Osteoblast (primary cell): Measurements from ENCODE around the gene ATL3. TPM values are rescaled to one million over a fixed set of nuclear protein-coding genes. Genes with fewer than 3 reads are reported as not detected.
"Not testable (repeated sequence)": the region's sequence is repeated elsewhere in the genome, so short reads cannot be mapped to it uniquely, and the experiment has no call there.

Experiments used
- DNase-seq: peaks from one replicate; pipeline ENCODE4 v3.0.0; 2011; ENCODE audit warnings: low spot score, mixed read lengths; ENCODE audit not compliant: insufficient read length; ENCODE audit errors: missing footprints
- H2AFZ ChIP-seq: 2 replicates; pipeline ENCODE4 v1.6.0; 2011; ENCODE audit warnings: mild to moderate bottlenecking, low read length
- H3K27ac ChIP-seq: 2 replicates; pipeline ENCODE4 v1.5.1; 2011; ENCODE audit warnings: mild to moderate bottlenecking, low read depth, low read length, moderate library complexity
- H3K27me3 ChIP-seq: 2 replicates; pipeline ENCODE4 v1.6.0; 2012; ENCODE audit warnings: mild to moderate bottlenecking, control low read depth, inconsistent platforms, low read length, moderate library complexity; ENCODE audit not compliant: insufficient read depth
- H3K36me3 ChIP-seq: 2 replicates; pipeline ENCODE4 v1.5.1; 2011; ENCODE audit warnings: mild to moderate bottlenecking, low read length, control low read depth, moderate library complexity; ENCODE audit not compliant: insufficient read depth
- H3K4me1 ChIP-seq: 2 replicates; pipeline ENCODE4 v1.5.1; 2011; ENCODE audit warnings: mild to moderate bottlenecking, low read length, control low read depth, moderate library complexity; ENCODE audit not compliant: insufficient read depth
- H3K4me2 ChIP-seq: 2 replicates; pipeline ENCODE4 v1.6.0; 2011; ENCODE audit warnings: mild to moderate bottlenecking, low read length; ENCODE audit not compliant: insufficient read depth
- H3K4me3 ChIP-seq: fragments of 200-600 bp; sonication (generic); 3 replicates; pipeline ENCODE4 v1.5.1; 2012; ENCODE audit warnings: mild to moderate bottlenecking, low read length, inconsistent platforms; ENCODE audit not compliant: insufficient read depth
- H3K79me2 ChIP-seq: 2 replicates; pipeline ENCODE4 v1.6.0; 2012; ENCODE audit warnings: mild to moderate bottlenecking, low read length, control low read depth, inconsistent platforms; ENCODE audit not compliant: insufficient read depth
- H3K9me3 ChIP-seq: 2 replicates; pipeline ENCODE4 v1.5.1; 2011; ENCODE audit warnings: low read depth, low read length, control low read depth
- H4K20me1 ChIP-seq: 2 replicates; pipeline ENCODE4 v1.6.0; 2012; ENCODE audit warnings: mild to moderate bottlenecking, low read length, control low read depth; ENCODE audit not compliant: insufficient read depth
- total RNA-seq: library from RNA; depleted of rRNA; stranded (reverse); fragments of >200 nt; gene quantifications from 2 replicates; pipeline ENCODE4 v1.2.3, GENCODE V29; 2012
- TF ChIP-seq, protein P1 (sequence below): IDR thresholded peaks from 2 replicates; pipeline ENCODE4 v1.5.1; 2011; ENCODE audit warnings: mild to moderate bottlenecking, low read depth, low read length, moderate library complexity; ENCODE audit errors: extremely low read depth

The ATL3 gene
- total RNA-seq, 1 donor, result 300 TPM

DNA sequence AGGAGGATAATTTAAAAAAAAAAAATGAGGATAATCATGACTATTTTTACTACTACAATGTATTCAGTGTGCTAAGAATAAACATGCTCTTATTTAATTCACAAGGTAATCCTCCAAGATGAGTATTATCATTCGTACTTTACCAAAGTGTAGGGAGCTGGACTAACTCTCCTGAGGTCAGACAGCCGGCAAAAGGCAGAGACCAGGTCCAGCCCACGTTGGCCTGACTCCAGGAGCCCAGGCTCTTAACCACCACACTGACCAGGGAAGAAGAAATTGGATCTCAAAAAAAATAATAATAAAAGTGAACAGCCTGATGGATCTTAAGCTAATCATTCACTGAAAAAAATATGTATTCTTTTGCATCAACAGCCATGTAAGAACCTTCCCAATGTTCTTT, 82.2 kb downstream of the ATL3 start:
- Histone ChIP-seq H3K79me2 (no peaks in the 10 kb centered on the region), H3K36me3 (peaks cover 13% of the 10 kb centered on the region), H3K4me1 (no peaks in the 10 kb centered on the region), H3K4me3 (no peak overlapping the region), H2AFZ (no peak overlapping the region), H4K20me1 (no peaks in the 10 kb centered on the region), H3K27ac (no peak overlapping the region), H3K27me3 (no peaks in the 10 kb centered on the region), H3K4me2 (no peak overlapping the region), H3K9me3 (no peaks in the 10 kb centered on the region)
- TF ChIP-seq, protein P1, sequence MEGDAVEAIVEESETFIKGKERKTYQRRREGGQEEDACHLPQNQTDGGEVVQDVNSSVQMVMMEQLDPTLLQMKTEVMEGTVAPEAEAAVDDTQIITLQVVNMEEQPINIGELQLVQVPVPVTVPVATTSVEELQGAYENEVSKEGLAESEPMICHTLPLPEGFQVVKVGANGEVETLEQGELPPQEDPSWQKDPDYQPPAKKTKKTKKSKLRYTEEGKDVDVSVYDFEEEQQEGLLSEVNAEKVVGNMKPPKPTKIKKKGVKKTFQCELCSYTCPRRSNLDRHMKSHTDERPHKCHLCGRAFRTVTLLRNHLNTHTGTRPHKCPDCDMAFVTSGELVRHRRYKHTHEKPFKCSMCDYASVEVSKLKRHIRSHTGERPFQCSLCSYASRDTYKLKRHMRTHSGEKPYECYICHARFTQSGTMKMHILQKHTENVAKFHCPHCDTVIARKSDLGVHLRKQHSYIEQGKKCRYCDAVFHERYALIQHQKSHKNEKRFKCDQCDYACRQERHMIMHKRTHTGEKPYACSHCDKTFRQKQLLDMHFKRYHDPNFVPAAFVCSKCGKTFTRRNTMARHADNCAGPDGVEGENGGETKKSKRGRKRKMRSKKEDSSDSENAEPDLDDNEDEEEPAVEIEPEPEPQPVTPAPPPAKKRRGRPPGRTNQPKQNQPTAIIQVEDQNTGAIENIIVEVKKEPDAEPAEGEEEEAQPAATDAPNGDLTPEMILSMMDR, result no peak
- DNase-seq, result no peak

DNA sequence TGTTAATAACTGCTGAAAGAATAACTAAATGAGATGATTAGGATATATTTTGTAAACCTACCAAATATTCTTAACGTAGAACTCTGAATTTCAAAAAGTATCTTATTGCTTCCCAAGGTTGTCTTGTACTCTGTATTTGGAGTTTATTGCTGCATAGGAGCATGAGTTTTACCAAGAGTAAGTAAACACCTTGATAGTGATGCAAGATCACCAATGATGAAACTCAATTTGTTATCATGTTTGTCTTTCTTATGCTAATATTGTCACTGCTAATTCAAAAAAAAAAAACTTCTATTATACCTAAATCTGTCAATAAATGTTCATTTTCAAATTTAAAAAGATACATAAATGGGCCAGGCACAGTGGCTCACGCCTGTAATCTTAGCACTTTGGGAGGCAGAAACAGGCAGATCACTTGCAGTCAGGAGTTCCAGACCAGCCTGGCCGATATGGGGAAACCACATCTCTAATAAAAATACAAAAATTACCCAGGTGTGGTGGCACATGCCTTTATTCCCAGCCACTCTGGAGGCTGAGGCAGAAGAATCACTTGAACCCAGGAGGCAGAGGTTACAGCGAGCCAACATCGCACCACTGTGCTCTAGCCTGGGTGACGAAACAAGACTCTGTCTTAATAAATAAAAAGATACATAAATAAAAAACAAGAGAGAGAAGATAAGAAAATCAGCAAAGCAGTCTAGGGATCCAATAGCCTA, 84.6 kb downstream of the ATL3 start:
- DNase-seq, result no peak
- H3K4me2 ChIP-seq, result no peak overlapping the region

DNA sequence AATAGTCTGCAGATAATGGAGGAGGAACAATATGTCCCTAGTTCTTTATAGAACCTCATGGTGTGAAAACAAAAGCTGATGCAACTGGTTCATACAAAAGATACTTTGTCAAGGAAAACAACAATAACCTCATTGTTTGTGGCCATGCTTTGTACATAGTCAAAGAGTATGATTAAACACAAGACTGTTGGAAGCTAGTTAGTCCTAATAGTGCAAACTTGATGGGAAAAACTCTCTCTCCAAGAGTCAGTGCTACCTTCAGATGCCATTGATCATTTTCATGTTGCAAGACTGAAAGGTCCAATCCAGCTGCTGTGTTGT, 87.9 kb downstream of the ATL3 start:
- H3K9me3 ChIP-seq, result no peaks in the 10 kb centered on the region
- TF ChIP-seq, protein P1, result no peak
- H3K4me3 ChIP-seq, result no peak overlapping the region
- H4K20me1 ChIP-seq, result no peaks in the 10 kb centered on the region
- H3K27ac ChIP-seq, result no peak overlapping the region
- H3K27me3 ChIP-seq, result no peaks in the 10 kb centered on the region
- no peaks in the 10 kb centered on the region for H3K4me1 ChIP-seq
- no peaks in the 10 kb centered on the region for H3K79me2 ChIP-seq
- DNase-seq, result no peak
- no peak overlapping the region for H3K4me2 ChIP-seq
- no peak overlapping the region for H2AFZ ChIP-seq
- peaks cover 3% of the 10 kb centered on the region for H3K36me3 ChIP-seq

More for the DNA sequence above, 84.6 kb downstream of the ATL3 start:
- no peaks in the 10 kb centered on the region for H4K20me1 ChIP-seq
- peaks cover 13% of the 10 kb centered on the region for H3K36me3 ChIP-seq
- H2AFZ ChIP-seq, result no peak overlapping the region
- H3K4me3 ChIP-seq, result no peak overlapping the region
- H3K4me1 ChIP-seq, result no peaks in the 10 kb centered on the region
- no peak overlapping the region for H3K27ac ChIP-seq
- H3K79me2 ChIP-seq, result no peaks in the 10 kb centered on the region
- TF ChIP-seq, protein P1, result no peak
- H3K9me3 ChIP-seq, result no peaks in the 10 kb centered on the region
- H3K27me3 ChIP-seq, result no peaks in the 10 kb centered on the region

DNA sequence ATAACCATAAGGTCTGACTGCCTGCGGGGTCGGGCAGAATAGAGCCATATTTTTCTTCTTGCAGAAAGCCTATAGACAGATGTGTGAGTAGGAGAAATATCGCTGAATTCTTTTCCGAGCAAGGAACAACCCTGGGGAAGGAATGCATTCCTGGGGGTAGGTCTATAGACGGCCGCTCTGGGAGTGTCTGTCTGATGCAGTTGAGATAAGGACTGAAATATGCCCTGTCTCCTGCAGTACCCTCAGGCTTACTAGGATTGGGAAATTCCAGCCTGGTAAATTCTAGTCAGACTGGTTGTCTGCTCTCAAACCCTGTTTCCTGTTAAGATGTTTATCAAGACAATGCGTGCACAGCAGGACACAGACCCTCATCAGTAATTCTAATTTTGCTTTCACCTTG, 90.0 kb downstream of the ATL3 start:
- H3K79me2 ChIP-seq, H3K4me3 ChIP-seq, H3K36me3 ChIP-seq, H3K27me3 ChIP-seq, H2AFZ ChIP-seq, H3K27ac ChIP-seq, H3K4me1 ChIP-seq, H3K9me3 ChIP-seq, DNase-seq, H4K20me1 ChIP-seq, H3K4me2 ChIP-seq: not testable (repeated sequence)

DNA sequence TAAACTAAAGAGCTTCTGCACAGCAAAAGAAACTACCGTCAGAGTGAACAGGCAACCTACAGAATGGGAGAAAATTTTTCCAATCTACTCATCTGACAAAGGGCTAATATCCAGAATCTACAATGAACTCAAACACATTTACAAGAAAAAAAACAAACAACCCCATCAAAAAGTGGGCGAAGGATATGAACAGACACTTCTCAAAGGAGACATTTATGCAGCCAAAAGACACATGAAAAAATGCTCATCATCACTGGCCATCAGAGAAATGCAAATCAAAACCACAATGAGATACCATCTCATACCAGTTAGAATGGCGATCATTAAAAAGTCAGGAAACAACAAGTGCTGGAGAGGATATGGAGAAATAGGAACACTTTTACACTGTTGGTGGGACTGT, 92.3 kb downstream of the ATL3 start:
- H2AFZ ChIP-seq, H3K4me1 ChIP-seq, H3K36me3 ChIP-seq, H3K4me3 ChIP-seq, H3K9me3 ChIP-seq, H4K20me1 ChIP-seq, DNase-seq, H3K79me2 ChIP-seq, H3K4me2 ChIP-seq, H3K27me3 ChIP-seq, H3K27ac ChIP-seq: not testable (repeated sequence)
